IPS DF 6.9 (cell line): Measurements from ENCODE around the gene ZFHX3.

Source experiments
- DNase-seq: peaks from one replicate; pipeline ENCODE4 v3.0.0-alpha.2; 2013; ENCODE audit warnings: low read depth, low spot score
- H3K27ac ChIP-seq: one replicate; pipeline ENCODE4 v1.5.1; 2013; ENCODE audit warnings: low read length, control low read depth
- H3K27me3 ChIP-seq: 2 replicates; pipeline ENCODE4 v1.6.1; 2013; ENCODE audit warnings: mild to moderate bottlenecking, low read length; ENCODE audit not compliant: control insufficient read depth, insufficient read depth
- H3K36me3 ChIP-seq: 2 replicates; pipeline ENCODE4 v1.6.1; 2013; ENCODE audit warnings: low read length; ENCODE audit not compliant: control insufficient read depth, insufficient read depth
- H3K4me1 ChIP-seq: 2 replicates; pipeline ENCODE4 v1.6.1; 2013; ENCODE audit warnings: low read length; ENCODE audit not compliant: control insufficient read depth, insufficient read depth
- H3K4me3 ChIP-seq: 2 replicates; pipeline ENCODE4 v1.5.1; 2013; ENCODE audit warnings: mild to moderate bottlenecking, low read length
- H3K9me3 ChIP-seq: 2 replicates; pipeline ENCODE4 v1.6.1; 2013; ENCODE audit warnings: low read length, inconsistent platforms; ENCODE audit not compliant: control insufficient read depth, insufficient read depth
- WGBS: extraction: QIAGEN DNeasy Blood & Tissue Kit; methylation state at CpG from one replicate; pipeline ENCODE4 v1.1.7; 2013; ENCODE audit warnings: mixed read lengths, missing lambda C conversion rate; ENCODE audit not compliant: insufficient read length, insufficient coverage; 5-methylcytosine and 5-hydroxymethylcytosine counted together

Gene ZFHX3

GRCh38 chr16:72985995-72986394 is 61.9 kb downstream of the ZFHX3 start:
- no peak overlapping the region for H3K27ac ChIP-seq
- H3K27me3 ChIP-seq = no peaks in the 10 kb centered on the region
- 100% methylated on average over 1 of the region's 7 CpGs for WGBS
- H3K4me3 ChIP-seq = no peak overlapping the region
- H3K4me1 ChIP-seq = 0 out of 2 replicates have a peak, but pooled peaks cover 1% of the 10 kb centered on the region
- no peak for DNase-seq
- H3K9me3 ChIP-seq = no peaks in the 10 kb centered on the region
- H3K36me3 ChIP-seq = no peaks in the 10 kb centered on the region

- WGBS = no CpG with 5 or more reads among the region's 11 CpGs
- Histone ChIP-seq H3K9me3 (no peaks in the 10 kb centered on the region), H3K27ac (no peak overlapping the region), H3K36me3 (no peaks in the 10 kb centered on the region), H3K27me3 (no peaks in the 10 kb centered on the region), H3K4me1 (0 out of 2 replicates have a peak, but pooled peaks cover 1% of the 10 kb centered on the region), H3K4me3 (no peak overlapping the region)
- DNase-seq = no peak
These were observed 62.6 kb downstream of the ZFHX3 start for GRCh38 chr16:72985148-72985941.

GRCh38 chr16:72983728-72984350 is 64.1 kb downstream of the ZFHX3 start:
- DNase-seq = no peak
- H3K27ac ChIP-seq = no peak overlapping the region
- no CpG with 5 or more reads among the region's 2 CpGs for WGBS

GRCh38 chr16:72983241-72983640 is 64.7 kb downstream of the ZFHX3 start:
- Histone ChIP-seq H3K9me3 (no peaks in the 10 kb centered on the region), H3K27ac (no peak overlapping the region), H3K4me3 (no peak overlapping the region), H3K36me3 (no peaks in the 10 kb centered on the region), H3K4me1 (no peaks in the 10 kb centered on the region), H3K27me3 (no peaks in the 10 kb centered on the region)
- DNase-seq = no peak
- WGBS = no CpG with 5 or more reads among the region's 9 CpGs

More at GRCh38 chr16:72983728-72984350, 64.1 kb downstream of the ZFHX3 start:
- H3K9me3 ChIP-seq = no peaks in the 10 kb centered on the region
- no peaks in the 10 kb centered on the region for H3K36me3 ChIP-seq
- no peaks in the 10 kb centered on the region for H3K4me1 ChIP-seq
- H3K4me3 ChIP-seq = no peak overlapping the region
- no peaks in the 10 kb centered on the region for H3K27me3 ChIP-seq

GRCh38 chr16:72979974-72980373 is 68.0 kb downstream of the ZFHX3 start:
- Histone ChIP-seq H3K4me3 (no peak overlapping the region), H3K9me3 (no peaks in the 10 kb centered on the region), H3K36me3 (no peaks in the 10 kb centered on the region), H3K4me1 (no peaks in the 10 kb centered on the region), H3K27me3 (no peaks in the 10 kb centered on the region; the same call in 1 of the 2 replicates), H3K27ac (no peak overlapping the region)
- no peak for DNase-seq
- WGBS = no CpG with 5 or more reads among the region's 9 CpGs

GRCh38 chr16:72978212-72978611 is 69.7 kb downstream of the ZFHX3 start:
- Histone ChIP-seq H3K27ac (no peak overlapping the region), H3K36me3 (no peaks in the 10 kb centered on the region), H3K4me3 (no peak overlapping the region), H3K9me3 (no peaks in the 10 kb centered on the region), H3K4me1 (no peaks in the 10 kb centered on the region), H3K27me3 (no peaks in the 10 kb centered on the region; the same call in 1 of the 2 replicates)
- no peak for DNase-seq
- WGBS = no CpG with 5 or more reads among the region's 7 CpGs

- no peak for DNase-seq
- WGBS = no CpG with 5 or more reads among the region's 7 CpGs
- no peaks in the 10 kb centered on the region for H3K9me3 ChIP-seq
- H3K36me3 ChIP-seq = no peaks in the 10 kb centered on the region
- H3K4me3 ChIP-seq = no peak overlapping the region
- no peak overlapping the region for H3K27ac ChIP-seq
- H3K4me1 ChIP-seq = no peaks in the 10 kb centered on the region
- H3K27me3 ChIP-seq = no peaks in the 10 kb centered on the region; the same call in 1 of the 2 replicates
These were observed 70.8 kb downstream of the ZFHX3 start for GRCh38 chr16:72977127-72977526.

GRCh38 chr16:72976438-72977064 is 71.4 kb downstream of the ZFHX3 start:
- WGBS = no CpG with 5 or more reads among the region's 17 CpGs
- H3K4me1 ChIP-seq = no peaks in the 10 kb centered on the region

GRCh38 chr16:72975809-72976437 is 72.0 kb downstream of the ZFHX3 start:
- Histone ChIP-seq H3K27ac (no peak overlapping the region), H3K27me3 (no peaks in the 10 kb centered on the region; the same call in 1 of the 2 replicates), H3K36me3 (no peaks in the 10 kb centered on the region), H3K9me3 (no peaks in the 10 kb centered on the region), H3K4me3 (no peak overlapping the region), H3K4me1 (no peaks in the 10 kb centered on the region)
- no peak for DNase-seq
- WGBS = no CpG with 5 or more reads among the region's 5 CpGs

More at GRCh38 chr16:72976438-72977064, 71.4 kb downstream of the ZFHX3 start:
- no peaks in the 10 kb centered on the region for H3K9me3 ChIP-seq
- H3K36me3 ChIP-seq = no peaks in the 10 kb centered on the region
- no peak for DNase-seq
- H3K27me3 ChIP-seq = no peaks in the 10 kb centered on the region; the same call in 1 of the 2 replicates
- H3K4me3 ChIP-seq = no peak overlapping the region
- H3K27ac ChIP-seq = no peak overlapping the region

- no peaks in the 10 kb centered on the region; the same call in 1 of the 2 replicates for H3K27me3 ChIP-seq
- WGBS = no CpG with 5 or more reads among the region's 13 CpGs
These were observed 73.7 kb downstream of the ZFHX3 start for GRCh38 chr16:72974142-72974769.

More at GRCh38 chr16:72974142-72974769, 73.7 kb downstream of the ZFHX3 start:
- Histone ChIP-seq H3K36me3 (no peaks in the 10 kb centered on the region), H3K4me1 (no peaks in the 10 kb centered on the region), H3K4me3 (no peak overlapping the region), H3K9me3 (no peaks in the 10 kb centered on the region), H3K27ac (no peak overlapping the region)
- no peak for DNase-seq
